GM18526 (cell line): ENCODE results near the gene RAG2.

Experiments used
- POLR2A ChIP-seq: IDR thresholded peaks from 3 replicates; pipeline ENCODE4 v1.6.1; 2011; ENCODE audit not compliant: insufficient read length; ENCODE audit errors: extremely low read depth

The RAG2 gene

GRCh38 chr11:36608491-36609199, 10.6 kb upstream of the RAG2 start:
- TF ChIP-seq POLR2A, result no peak

- no peak for TF ChIP-seq POLR2A
Observed at GRCh38 chr11:36605221-36606216, 7.5 kb upstream of the RAG2 start.

GRCh38 chr11:36602135-36602534, 4.1 kb upstream of the RAG2 start:
- no peak for TF ChIP-seq POLR2A

GRCh38 chr11:36601155-36601554, 3.1 kb upstream of the RAG2 start:
- TF ChIP-seq POLR2A, result no peak

GRCh38 chr11:36600180-36600579, 2.1 kb upstream of the RAG2 start:
- no peak for TF ChIP-seq POLR2A

- TF ChIP-seq POLR2A, result no peak
Observed at GRCh38 chr11:36596880-36597279, 1.2 kb downstream of the RAG2 start.

GRCh38 chr11:36594316-36594989, 3.6 kb downstream of the RAG2 start, which contains the start of gene IFTAP:
IFTAP (plus strand) TSS chr11:36594502; CDS start chr11:36610104, 15,602 bp downstream.
- no peak for TF ChIP-seq POLR2A

DNA sequence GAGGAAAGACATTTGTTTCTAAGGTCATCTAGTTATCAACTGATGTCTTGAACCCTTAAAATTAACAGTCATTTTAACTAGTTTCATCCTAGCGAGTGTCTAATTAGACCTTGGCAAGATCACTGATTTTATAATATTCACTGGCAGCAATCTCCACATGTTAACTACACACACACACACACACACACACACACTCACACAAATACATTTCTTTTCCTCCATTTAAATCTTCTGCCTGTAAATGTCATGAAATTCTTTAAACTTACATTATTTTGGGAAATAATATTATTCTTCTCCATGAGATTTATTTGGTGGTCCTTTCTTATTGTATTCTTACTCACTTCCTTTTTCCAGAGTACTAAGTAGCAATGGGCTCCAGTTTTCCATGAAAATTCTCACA, 6.6 kb downstream of the RAG2 start:
- no peak for TF ChIP-seq POLR2A

DNA sequence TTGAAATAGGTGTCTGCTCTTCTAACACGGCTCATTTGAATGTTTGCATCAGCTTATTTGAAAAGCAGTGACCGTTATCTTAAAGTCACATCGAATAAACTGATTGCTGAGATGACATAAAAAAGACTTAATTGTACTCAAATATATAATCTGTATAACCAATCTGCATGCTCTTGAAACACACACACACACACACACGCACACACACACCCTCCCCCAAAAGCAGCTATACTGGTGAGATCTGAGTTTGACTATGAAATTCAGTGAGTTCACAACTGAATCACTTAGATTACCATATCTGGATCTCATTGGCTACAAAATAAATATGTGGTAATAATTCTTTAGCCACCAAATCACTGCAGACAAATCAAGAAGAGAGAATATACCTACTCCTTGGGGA, 7.5 kb downstream of the RAG2 start:
- TF ChIP-seq POLR2A, result no peak

DNA sequence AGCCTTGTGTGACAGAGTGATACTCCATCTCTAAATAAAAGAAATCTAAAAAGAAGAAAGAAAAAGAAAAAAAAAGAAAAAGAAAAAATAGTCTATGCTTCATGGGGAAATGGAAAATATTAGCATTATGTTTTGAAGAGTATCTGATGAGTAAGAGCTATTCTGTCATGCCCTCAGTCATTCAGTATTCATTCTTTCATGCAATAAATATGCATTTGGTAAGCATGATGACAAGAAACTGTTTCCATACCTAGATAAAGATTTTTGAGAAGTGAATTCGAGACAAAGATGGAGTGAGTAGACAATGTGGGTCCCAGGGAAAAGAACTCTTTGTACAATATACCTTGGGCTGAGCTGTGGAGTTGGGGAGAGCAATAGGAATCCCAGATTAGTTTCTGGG, 9.9 kb downstream of the RAG2 start:
- no peak for TF ChIP-seq POLR2A

GRCh38 chr11:36586543-36586942, 11.5 kb downstream of the RAG2 start:
- TF ChIP-seq POLR2A, result no peak

DNA sequence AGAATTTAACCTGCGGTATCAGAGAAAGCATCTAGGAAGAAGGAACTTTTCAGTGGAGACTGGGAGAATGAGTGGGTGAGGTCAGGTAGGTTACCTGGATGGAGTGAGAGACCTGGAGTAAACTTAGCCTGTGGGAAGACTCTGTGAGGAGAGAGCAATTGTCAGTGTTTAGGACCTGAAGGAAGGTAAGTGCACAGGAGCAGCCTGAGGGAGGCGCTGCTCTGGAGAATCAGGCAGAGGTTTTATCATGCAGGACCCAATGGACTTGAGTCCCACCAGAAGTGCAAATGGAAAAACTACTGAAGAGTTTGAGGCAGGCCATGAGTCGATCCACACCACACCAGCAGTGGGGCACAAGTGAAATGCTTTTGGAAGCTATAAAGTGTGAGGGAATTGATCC, 14.4 kb downstream of the RAG2 start:
- TF ChIP-seq POLR2A, result no peak

GRCh38 chr11:36581536-36581935, 16.5 kb downstream of the RAG2 start:
- no peak for TF ChIP-seq POLR2A

GRCh38 chr11:36578458-36578857, 19.6 kb downstream of the RAG2 start:
- no peak for TF ChIP-seq POLR2A

DNA sequence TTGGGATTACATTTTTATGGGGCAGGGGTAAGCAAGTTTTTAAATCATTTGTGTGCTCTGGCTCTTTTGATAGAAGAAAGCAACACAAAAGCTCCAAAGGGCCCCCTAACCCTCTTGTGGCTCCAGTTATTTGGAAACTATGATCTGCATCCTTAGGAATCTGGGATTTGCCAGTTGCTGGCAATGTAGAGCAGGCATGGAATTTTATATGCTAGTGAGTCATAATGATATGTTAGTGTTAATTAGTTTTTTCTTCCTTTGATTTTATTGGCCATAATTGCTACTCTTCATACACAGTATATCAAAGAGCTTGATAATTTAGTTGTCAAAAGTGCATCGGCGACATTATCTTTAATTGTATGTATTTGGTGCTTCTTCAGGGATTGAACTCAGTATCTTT, 20.2 kb downstream of the RAG2 start:
- no peak for TF ChIP-seq POLR2A
